GM19043 (cell line): Measurements from ENCODE around the gene MRPL17.
A peak's percentile ranks its signal among the peaks of the same experiment; 100 is the strongest.

Experiments used
- ATAC-seq: cut with Tn5 transposase; IDR thresholded peaks from one replicate; pipeline ENCODE4 v1.9.1; 2021; ENCODE audit warnings: low read depth; ENCODE audit not compliant: unreplicated experiment

MRPL17 gene

DNA sequence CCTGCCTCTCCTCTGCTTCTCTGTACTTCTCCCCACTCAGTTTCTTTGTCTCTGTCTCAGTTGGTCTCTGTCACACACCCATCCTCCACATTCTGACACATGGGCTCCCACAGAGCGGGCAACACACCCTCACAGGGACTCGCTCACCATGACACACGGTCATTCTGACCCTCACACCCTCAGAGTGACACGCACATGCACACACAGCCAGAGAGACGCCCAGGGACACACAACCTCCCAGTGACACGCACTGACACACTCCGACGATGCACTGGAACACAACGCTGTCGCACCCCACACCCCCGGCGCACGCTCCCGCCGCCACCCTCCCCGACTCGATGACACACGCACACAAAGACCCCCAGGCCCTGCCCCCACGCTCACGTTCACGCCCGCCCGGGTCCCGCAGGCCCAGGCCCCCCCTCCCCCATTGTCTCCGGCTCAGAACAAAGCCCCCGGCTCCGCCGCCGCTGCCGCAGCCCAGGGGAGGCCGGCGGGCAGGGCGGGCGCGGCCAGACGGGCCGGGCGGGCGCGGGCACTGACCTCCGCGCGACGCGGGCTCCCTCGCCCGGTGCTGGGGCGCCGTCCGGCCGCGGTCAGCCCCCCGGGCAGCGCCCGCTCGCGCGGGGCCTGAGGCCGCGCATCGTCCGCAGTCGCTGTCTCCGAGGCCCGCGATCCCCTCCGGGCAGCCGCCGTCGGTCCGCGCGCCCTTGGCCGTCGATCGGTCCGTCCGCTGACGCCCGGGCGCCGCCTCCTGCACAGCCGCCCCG is 27.9 kb downstream of the MRPL17 start:
- ATAC-seq = no peak

DNA sequence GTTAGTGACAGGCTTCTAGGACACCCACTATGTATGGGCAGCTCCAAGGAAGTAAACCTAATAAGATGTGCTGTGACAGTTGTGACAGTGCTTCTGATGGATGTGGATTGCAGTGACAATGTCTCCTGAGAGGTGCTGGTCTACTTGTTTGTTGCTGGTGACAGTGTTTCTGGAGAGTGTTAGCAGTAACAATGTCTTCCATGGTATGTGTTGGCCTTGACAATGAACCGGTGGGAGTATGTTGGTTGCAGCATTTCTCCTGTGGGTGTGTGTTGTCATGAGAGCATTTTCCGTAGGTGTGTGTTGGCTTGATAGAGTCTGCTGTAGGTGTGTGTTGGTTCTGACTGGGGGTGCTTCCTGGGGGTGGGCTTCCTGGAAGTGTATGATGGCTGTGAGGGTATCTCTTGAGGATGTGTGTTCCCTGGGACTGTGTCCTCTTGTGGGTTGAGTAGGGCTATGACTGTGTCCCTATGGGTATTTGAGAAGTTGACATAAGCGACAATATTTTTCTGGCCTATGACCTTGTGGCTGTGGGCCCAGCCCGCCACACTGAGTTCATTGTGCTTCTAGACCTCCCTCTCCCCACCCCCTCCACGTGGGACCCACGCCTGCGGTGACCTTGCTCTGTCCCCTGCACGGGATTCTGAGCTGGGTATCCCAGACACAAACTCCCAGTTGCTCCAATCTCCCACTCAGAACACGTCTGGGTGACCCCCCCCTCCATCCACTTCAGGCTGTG is 28.7 kb downstream of the MRPL17 start:
- ATAC-seq = no peak

DNA sequence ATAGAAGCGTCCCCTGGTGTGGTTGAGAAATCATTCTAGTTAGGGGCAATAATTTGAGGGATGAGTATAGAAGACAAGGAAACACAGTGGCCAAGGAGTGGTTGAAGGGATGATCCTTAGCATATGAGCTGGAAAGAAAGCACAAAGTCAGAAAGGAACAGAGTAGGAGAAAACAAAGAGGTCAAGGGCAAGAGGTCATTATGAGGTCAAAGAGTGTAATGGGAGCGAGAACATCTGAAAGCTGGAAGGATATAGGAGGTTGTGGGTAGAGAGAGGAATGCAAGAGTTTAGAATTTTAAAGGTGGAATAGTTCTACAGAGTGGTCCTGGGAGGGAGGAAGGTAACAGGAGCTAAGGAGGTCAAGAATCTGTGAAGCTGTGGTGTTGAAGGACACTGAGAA is 29.5 kb downstream of the MRPL17 start:
- no peak for ATAC-seq

DNA sequence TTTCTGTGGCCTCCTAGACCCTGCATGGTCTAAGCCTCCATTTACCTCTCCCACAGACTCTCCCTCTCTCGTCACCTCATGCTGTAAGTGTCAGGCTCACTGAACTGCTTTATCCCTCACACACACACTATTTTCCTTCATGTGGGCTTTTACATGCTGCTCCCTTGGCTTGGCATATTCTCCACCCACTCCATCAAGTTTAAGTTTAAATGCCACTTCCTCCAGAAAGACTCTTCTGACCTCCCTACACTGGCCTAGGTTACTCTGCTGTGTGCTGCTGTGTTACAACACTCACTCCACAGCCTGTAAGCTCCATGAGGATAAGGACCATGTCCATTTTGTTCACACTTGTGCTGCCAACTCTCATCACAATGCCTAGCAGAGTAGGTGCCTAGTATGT is 30.0 kb downstream of the MRPL17 start:
- ATAC-seq = no peak

DNA sequence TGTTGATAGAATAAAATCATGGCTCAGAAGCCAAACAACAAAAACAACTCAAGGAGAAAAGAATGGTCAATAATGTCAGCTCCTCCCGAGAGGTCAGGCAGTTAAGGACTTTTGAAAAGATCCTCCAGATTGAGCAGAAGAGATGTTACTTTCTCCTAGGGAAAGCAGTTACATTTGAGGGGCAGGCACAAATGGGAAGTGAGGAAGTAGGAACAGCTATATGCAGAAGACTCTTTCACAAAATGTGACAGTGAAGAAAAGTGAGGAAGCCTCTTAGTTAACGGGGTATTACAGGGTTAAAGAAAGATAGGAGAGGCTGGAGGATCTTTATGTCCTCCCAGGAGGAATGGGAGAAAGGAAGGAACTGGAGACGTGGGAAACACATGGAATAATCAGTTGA is 31.0 kb downstream of the MRPL17 start:
- ATAC-seq = no peak

DNA sequence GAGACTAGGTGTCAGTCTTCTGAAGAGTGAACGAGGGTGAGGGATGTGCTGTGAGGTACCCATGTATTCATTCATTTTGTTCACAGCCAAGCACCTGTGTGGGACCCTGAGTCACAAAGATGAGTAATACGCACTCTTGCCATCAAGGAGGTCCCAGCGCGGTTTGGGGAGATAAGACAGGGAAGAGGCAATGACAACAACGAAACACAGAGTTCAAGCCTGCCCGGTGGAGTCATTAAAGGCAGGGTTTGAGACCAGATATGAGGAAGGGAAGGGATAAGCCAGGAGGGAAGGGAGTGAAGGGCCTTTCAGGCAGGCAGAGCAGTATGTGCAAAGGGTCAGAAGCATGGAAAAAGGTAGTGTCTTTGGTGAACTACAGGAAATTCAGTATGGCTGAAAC is 32.2 kb downstream of the MRPL17 start:
- no peak for ATAC-seq

GRCh38 chr11:6650104-6650503 is 33.0 kb downstream of the MRPL17 start:
- ATAC-seq = no peak

- ATAC-seq = no peak
Measured at GRCh38 chr11:6648501-6648900, 34.6 kb downstream of the MRPL17 start.

GRCh38 chr11:6647836-6648235 is 35.3 kb downstream of the MRPL17 start:
- no peak for ATAC-seq

DNA sequence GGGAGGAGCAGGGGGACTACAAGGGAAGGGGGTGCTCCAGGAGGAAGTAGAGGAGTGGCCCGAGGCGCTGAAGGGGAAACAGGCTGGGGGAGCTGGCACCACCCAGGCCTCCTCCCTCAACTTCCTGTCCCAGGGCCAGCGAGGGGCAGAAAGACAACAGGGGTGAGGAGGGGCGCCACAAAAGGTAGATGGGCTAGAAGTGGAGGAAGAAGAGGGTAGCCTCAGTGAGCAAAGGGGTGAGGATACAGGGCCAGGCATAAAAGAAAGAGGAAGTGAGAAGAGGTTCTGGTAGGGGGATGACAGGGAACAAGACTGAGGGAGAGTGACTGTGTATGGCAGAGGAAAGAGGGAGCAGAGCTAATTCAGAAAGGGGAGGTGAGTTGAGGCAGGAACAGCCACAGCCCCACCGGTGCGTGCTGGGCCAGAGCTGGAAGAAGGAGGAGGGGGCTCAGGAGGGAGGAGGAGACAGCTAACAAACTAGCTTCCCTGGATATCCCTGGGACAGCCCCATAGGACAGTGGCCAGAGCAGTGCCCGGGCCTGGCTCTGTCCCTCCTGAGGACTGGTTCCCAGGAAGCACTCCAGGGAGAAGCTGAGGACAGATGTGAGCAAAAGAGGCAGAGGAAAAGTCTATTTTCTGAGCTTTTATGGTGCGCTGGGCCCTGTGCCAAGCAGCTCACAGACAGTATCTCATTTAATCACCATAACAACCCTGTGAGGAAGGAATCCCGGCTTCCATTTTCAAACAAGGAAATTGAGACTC is 36.0 kb downstream of the MRPL17 start:
- ATAC-seq = peak; percentile 91

DNA sequence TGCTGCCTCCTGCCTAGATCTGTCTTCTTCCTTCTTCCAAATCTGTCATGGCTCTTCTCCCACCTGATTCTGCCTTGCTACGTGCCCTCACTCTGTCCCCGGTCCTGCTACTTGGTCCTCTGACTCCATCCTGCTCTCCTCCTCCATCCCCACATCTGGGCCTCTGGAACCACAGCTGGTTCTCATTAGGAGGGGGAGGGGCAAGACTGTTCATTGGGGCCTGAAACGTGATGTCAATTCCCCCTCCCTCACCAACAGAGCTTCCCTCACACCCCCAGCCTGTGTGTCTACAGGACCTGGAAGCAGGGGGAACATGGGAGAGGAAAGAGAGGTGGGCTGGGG is 36.6 kb downstream of the MRPL17 start:
- peak; percentile 11 for ATAC-seq

DNA sequence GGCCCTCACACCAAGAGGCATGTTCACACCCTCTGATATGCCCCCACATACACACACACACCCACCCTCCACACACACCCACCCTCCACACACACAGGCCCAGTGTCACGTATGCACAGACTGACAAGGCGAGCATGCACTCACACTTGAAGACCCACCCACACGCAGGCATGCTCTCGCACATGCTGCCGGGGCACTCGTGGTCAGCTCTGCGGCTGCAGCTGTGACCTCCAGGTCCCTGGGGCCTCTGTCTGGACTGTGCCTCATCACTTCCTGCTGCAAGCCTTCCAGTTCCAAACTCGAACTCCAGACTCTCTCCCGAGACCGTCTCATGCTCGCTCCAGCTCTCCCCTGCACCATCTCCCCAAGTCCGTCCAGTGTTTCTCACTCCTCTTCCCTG is 37.1 kb downstream of the MRPL17 start:
- ATAC-seq = no peak

GRCh38 chr11:6642957-6643356 is 40.2 kb downstream of the MRPL17 start:
- ATAC-seq = no peak

DNA sequence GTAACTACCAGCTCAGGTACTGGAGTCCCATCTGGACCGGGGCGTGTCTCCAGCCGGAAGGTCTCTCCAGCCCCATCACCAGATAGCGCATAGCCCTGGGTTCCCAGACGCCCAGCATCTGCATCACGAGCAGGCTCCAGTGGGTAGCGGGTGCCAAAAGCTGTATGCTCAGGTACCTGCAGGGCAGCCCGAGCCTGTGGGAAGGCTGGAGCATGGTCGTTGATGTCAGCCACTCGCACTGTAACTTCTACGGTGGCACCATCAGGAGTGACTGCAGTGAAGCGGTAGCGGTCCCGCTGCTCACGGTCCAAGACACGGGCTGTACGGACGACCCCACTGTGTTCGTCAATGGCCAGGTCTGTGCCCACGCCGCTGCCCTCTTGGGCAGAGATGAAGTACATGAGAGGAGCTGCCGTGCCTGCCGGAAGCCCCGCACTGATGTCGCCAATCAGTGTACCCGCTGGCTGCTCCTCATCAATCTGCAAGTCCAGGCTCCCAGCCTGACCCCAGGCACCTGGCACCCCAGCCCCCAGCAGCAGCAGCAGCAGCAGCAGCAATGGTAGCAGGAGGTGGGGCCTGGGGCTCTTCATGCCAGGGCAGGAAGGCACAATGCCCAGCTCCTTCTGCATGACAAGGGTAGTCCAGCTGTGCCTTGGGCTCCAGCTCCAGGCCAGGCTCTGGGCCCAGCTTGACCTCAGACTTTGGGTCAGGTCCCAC is 42.0 kb downstream of the MRPL17 start:
- ATAC-seq = no peak

GRCh38 chr11:6640036-6640984 is 42.8 kb downstream of the MRPL17 start:
- ATAC-seq = no peak

DNA sequence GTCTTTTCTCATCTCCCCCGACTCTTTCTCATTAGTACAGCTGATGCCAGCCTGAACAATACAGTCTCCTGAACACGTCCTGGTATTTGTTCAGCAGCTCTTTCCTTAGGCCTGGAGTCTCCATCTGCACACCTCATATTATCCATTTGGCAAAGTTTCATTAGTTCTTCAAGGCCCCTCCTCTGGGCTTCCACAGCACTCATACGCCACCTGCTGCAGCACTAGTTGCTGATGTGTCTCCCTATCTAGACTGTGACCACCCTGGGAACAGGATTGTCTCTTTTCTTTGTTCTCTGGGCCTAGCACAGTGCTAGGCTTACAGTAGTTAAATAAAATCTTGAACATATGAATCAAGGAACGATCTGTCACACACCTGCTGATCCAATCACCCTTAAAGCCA is 44.7 kb downstream of the MRPL17 start:
- no peak for ATAC-seq

DNA sequence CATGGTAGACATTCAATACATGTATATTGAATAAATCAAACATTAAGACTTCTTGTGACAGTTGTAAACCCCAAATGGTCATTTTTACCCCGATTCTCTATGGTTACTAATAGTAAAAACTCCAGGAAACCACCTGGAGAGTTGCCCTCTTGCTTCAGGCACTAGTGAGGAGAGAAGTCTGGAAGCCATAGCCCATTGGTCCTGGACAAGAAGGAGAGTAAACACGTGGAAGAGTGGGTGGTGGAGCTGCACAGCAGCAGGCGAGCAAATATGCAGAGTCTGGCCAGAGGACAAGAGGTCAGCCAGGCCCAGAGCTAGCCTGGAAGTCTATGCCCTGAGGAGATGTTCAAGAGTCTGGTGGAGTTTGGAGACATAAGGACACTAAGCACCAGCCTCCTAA is 45.3 kb downstream of the MRPL17 start:
- no peak for ATAC-seq

- ATAC-seq = no peak
Measured at GRCh38 chr11:6636480-6636879, 46.7 kb downstream of the MRPL17 start.

GRCh38 chr11:6635082-6635932 is 47.8 kb downstream of the MRPL17 start:
- no peak for ATAC-seq
